Measurements from ENCODE around the gene ABCB9. TPM values are rescaled to one million over a fixed set of nuclear protein-coding genes. Genes with fewer than 3 reads are reported as not detected.

ABCB9 gene
- polyA plus RNA-seq, 3 donors = 5.1 to 5.8 (median 5.1) TPM

DNA sequence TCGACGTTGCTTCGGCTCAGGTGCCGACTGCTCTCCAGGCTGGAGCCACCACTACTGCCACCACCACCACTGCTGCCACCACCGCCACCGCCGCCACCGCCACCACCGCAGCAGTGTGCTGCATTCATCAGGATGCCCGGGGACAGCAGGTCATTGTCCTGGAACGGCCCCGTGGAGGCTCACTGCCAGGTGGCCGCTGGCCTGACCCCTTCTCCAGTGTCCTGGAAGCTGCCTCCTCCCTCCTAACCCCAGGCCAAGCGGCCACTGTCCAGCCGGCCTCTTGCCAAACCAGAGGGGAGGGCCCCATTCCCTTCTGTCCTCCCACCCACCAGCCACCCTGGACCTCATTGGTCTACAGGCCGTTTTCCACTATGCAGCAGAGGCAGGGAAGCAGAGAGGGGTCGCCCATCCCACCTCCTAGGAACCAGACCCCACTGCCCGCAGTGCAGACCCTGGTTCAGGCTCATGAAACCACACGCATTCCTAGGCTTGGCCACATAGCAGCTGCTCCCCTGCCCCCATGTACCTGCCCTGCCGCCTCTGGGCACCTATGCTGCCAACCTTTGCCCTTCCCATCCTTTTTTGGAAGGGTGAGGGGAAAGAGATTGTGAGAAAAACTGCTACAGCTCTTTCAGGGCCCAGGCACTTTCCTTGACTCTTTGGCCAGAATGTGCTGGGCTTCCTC is 29.4 kb upstream of the ABCB9 start:
- no peak for DNase-seq (ENCODE audit: low read depth in 3 of 3, low spot score in 2 of 3)

DNA sequence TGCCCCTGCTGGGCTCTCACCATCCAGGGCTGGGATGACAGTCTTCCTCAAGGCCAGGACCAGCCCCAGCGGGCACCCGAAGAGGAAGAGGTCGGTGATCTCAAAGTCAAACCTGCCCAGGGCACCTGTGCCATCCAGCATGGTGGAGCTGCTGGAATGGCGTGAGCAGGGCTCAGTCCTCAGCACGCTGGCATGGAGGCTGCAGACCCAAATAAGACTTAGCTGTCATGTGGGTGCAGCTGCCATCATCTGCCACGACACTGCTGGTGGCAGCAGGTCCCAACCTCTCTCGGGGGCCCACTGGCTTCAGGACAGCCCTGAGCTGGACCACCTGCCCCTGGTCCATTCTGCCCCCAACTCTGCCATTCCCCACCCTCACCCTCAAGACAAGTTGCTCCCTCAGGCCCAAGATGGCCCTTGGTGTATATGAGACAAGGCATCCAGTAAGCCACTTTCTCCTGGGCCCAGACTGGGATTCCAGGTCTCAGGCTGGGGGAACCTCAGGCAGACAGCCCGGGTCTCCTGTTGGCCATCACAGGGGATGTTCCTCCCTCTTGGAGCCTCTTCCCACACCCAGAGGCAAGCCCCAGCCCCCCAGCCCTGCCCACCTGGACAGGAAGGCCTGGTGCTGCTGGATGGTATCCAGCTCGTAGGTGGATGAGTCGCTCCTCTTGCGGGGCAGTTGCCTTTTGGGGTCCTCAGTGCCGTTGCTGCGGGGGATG is 28.7 kb upstream of the ABCB9 start:
- no peak for DNase-seq (ENCODE audit: low read depth in 3 of 3, low spot score in 2 of 3)

GRCh38 chr12:122994140-122994675 is 27.9 kb upstream of the ABCB9 start:
- no peak for DNase-seq (ENCODE audit: low read depth in 3 of 3, low spot score in 2 of 3)

DNA sequence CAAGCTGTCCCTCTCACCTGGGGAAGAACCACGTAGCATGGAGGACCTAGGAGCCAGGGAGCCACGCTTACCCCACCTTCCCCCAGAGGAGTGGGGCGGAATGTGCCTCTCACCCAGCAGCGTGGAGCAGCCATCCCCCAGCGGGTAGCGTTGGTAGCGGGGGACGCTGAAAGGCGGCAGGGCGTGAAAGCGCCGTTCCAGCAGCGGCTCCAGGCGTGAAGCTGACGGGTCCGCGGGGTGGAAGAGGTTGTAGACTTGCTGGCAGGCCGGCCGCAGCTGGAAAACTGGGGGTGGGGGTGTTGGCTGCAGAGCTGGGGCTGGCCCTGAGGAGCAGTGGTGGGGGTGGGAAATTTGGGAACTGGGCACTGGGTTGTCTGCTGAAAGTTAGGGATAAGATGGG is 26.1 kb upstream of the ABCB9 start:
- peak in 1 of 3 donors; percentile 19 for DNase-seq (ENCODE audit: low read depth in 3 of 3, low spot score in 2 of 3)

DNA sequence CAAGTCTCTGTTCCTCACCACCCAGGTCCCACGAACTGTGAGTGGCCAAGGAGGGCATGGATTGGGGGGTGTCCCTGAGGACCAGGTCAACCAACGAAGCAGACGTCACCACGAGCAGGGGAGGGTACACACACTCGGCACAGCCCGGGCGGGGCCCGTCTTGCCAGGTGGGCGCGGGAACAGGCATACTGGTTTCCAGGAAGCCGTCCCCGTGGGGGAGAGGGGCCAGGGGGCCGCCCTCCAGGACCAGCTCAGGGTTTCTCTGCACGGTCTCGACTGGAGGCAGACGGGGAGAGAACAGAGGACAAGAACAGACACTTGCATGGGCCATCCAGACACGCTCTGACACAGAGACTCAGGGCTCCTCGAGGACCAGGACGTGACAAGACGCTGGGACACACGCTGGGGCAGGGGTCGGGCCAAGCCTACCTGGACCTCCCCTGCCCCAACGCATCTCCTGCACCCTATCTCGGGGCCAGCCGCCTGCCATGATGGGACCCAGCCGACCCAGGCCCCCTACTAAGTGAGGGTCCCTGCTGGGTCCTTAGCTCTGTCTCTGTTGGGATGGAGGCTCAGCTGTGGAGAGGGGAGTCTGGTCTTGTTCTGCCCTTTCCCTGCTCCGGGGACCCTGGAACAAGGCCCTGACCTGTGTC is 25.5 kb upstream of the ABCB9 start:
- no peak for DNase-seq (ENCODE audit: low read depth in 3 of 3, low spot score in 2 of 3)

GRCh38 chr12:122990961-122991622 is 24.8 kb upstream of the ABCB9 start:
- DNase-seq (ENCODE audit: low read depth in 3 of 3, low spot score in 2 of 3) = no peak

GRCh38 chr12:122990561-122990960 is 24.3 kb upstream of the ABCB9 start:
- DNase-seq (ENCODE audit: low read depth in 3 of 3, low spot score in 2 of 3) = no peak

DNA sequence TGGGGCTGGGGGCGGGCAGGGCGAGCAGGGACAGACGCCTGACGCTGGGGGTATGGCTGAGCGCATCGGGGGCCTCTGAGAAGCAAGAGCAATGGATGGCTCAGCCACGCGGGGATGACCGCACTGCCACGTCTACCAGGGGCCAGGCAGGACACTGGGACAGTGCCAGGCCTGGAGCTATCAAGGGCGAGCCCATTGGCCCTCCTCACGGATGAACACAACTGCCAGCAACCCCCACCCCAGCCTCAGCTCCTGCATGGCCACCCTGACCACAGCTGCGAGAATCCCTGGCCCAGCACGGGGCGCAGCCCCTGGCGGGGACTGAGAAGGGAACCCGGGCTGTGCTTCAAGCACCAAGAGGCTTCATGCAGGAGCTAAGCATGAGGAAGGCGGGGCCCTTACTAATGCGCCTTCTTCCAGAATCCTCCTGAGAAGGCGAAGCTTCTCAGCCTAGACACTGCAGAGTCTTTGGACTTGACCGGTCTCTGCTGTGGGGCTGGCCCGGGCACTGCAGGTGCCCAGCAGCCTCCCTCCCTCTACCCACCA is 23.7 kb upstream of the ABCB9 start:
- no peak for DNase-seq (ENCODE audit: low read depth in 3 of 3, low spot score in 2 of 3)

DNA sequence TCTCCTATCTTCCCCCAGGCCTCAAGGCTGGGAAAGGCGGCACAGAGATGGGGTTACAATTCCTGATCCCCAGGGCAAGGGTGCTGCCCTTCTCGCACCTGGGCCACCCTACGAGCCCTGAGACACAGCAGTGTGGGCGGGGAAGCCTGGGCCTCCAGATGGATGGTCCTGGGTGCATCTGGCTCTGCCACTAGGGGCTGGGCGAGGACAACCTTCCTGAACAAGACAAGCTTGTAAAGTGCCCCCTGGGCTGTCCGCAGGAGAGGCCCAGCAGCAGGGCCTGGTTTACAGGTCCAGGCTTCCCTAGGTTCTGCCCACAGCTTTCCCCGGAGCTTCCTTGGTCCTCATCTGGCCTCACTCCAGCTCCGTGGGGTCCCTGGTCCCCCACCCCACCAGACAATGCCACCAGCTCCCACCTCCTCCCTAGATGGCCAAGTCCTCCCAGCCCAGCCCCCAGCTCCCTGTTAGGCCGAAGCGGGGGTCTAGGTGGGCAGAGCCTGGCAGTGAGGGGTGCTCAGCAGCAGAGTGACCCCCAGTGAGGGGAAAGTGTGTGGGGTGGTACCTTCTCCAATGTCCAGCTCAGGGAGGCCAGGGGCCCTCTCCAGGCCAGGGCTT is 23.1 kb upstream of the ABCB9 start:
- no peak for DNase-seq (ENCODE audit: low read depth in 3 of 3, low spot score in 2 of 3)

DNA sequence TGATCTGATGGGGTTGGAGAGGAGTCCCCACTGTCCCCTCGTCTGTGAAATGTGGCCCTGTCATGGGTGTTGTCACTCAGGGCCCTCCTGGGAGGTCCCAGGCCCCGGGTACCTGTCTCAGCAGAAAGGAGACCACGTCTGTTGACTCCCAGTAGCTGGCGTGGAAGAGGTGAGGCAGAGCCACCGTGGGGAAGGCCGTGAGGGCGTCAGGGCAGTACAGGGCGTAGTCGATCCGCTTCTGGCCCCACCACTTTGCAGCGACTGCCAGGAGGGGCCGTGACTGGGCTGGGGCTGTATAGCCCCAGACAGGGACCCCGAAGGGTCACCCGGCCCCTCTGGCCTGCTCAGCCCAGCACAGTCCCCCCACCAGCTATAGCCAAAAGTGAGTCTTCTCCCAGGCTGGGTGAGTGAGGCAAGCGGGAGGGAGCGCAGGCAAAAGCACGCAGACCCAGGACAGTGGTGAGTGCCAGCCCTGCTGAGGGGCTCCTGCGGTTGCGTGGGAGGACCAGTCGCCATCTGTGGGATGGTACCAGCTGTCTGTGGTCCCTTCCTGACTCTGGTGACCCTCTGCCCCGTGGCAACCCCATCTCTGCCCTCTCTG is 22.4 kb upstream of the ABCB9 start:
- no peak for DNase-seq (ENCODE audit: low read depth in 3 of 3, low spot score in 2 of 3)

- DNase-seq (ENCODE audit: low read depth in 3 of 3, low spot score in 2 of 3) = no peak
Observed at GRCh38 chr12:122988036-122988435, 21.8 kb upstream of the ABCB9 start.

DNA sequence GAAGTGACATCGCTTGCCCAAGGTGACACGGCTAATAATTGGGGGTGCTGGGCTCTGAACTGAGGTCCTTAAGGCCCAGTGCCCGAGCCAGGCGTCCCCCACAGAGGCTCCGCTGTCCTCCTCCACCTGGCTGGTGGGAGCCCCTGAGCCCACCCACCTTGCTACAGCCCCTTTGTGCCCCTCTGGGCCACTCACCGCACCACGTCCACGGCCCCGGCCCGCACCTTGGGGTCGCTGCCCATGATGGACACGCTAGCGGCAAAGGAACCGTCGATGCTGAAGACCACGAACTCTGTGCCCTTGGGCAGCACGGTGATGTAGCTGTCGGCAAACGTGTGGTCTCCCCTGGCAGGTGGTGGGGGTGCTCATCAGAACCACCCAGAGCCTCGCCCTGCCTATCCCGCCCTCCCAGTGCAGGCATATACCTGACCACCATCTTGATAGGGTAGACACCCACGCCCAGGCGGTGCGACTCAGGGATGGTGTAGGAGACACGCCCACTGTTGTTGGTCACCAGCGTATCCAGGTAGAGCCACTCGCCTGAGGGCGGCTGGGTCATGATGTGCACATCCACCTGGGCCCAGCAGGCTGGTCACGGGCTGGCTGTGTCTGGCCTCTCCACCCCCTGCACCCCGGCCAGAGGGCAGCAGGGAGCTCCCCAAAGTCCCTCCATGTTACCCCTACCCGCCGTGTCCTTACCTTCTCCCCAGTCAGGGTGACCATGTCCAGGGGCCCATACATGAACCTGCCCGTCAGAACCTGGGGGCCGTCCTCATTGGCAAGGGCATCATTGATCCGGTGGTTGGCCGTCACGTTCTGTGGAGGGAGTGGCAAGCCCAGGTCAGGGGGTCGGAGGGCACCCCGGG is 21.1 kb upstream of the ABCB9 start:
- no peak for DNase-seq (ENCODE audit: low read depth in 3 of 3, low spot score in 2 of 3)

DNA sequence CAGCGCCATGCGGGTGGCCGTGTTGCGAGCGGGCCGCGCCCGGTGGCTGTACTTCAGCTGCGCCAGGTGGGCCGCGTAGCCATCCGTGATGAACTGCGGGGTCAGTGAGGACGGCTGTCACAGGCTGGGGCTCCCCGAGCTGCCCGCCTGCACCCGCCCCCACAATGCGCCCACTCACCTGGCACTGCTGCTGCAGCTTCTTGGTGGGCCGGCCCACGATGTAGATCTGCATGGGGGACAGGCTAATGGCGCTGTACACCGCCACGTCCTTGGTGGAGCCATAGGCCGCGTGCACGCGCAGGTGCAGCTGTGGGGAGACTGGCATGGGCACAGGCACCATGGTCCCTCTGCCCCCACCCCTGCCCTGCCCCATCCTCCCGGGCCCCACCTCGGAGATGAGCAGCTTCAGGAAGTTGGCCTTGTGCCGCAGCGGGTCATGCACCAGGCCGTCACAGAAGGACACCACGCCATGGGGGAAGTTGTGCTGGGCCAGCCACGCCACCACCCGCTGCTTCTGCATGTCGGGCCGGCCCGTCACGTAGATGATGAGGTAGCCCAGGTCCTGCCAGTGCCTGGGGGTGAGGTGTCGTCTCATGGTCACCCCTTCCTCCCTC is 20.1 kb upstream of the ABCB9 start:
- no peak for DNase-seq (ENCODE audit: low read depth in 3 of 3, low spot score in 2 of 3)

DNA sequence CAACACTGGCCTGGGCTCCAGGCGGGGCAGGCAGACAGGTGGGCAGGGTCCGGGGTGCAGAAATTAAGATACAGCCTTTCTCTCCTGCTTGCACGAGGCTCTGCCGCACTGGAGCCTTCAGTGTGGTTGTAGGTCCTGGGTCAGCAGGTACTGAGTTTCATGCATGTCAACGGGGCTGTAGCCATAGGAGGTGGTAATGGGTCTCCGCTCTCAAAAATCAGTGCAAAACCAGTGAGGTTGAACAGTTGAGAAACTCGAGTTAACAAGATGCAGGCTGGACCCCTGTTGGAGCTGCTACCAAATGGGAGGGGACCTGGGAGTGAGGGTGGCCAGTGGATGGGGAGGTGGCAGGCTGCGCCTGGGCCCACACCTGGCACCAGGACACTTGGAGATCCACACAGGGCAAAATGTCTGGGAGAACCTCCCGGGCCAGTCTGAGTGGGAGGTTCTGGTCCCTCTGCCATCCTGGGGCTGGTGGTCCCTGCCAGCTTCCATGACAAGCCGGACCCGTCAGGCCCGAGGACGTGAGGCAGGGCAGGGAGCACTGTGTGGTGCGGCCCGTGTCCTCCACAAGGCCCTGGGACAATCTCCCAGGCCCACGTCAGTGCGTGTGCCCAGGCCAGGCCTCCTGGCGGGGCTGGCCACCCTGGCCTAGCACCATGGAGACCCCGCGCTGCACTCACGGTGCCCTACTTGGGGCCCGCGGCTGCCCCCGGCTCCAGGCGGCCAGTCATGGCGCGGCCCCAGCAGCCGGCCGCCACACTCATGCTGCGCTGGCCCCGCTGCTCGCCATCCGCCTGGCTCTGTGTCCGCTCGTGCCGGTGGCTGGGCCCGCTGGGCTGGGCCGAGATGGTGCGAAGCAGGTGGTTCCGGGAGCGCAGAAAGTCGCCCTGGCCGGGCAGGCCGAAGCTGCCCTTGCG is 19.3 kb upstream of the ABCB9 start:
- DNase-seq (ENCODE audit: low read depth in 3 of 3, low spot score in 2 of 3) = no peak

DNA sequence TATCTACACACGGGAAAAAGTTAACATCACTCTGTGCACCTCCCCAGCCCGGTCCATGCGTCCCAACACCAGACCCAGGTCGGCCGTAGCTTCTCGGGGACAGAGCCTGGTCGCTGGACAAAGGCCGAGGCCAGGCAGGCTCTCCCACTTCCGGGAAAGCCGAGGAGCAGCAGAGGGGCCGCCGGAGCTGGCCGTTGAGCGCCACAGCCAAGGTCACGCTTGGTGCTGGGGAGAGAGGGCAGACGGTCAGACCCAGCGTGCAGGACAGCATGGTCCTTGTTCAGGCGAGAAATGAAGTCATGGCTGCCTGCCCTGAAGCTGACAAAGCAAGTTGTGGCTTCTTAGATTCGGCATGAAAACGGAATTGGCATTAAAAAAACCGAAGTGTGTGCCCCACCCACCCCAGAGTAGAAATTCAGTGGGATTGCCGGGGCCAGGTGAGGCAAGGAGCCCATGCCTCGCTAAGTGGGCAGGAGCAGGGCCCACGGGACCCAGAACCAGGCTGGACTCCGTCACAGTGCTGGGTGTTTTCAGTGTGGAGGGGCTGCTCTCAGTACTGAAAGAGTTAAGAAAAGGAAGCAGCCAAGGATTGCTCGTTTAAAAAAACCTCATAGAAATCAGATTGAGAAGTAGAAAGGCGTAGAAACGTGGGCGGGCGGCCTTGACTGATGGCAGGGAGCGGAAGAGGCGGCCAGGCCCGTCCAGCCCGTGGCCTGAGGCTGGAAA is 18.5 kb upstream of the ABCB9 start:
- no peak for DNase-seq (ENCODE audit: low read depth in 3 of 3, low spot score in 2 of 3)

DNA sequence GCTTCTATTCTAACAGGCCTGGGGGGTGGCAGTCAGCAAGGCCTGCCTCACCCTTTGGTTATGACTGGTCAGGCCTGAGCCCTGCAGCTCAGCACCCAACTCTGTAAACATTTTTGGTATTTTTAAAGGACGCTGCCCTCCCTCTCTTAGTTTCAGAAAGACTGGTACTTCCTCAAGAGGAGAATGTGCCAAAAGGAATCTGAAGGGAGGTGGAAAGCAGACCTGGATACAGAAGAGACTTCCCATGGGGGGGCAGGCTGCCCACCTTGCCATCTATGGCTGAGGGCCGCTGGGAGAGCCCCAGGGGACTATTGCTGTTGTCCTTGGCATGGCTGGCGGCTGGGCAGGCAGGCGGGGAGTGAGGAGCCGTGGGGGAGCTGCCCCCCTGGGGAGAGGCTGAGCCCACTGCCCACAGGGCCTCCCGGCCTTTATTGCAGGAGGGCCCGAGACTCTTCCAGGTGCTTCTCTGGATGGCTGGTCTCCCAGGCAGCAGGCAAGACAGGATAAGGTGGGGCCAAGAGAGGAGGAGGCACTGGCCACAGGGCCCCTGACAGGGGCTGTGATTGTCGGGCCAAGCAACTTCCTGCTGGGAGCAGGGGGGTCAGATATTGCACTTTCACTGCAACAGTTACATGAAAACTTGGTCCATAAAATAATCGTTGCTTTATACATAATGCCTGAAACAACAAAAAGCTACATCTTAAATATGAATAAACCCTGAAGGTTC is 17.7 kb upstream of the ABCB9 start:
- DNase-seq (ENCODE audit: low read depth in 3 of 3, low spot score in 2 of 3) = no peak

All from right renal cortex interstitium (tissue), 3 donors.